HG03280 (cell line): ENCODE results near the gene NKTR.
A peak's percentile ranks its signal among the peaks of the same experiment; 100 is the strongest.
"Not testable (repeated sequence)": the region's sequence is repeated elsewhere in the genome, so short reads cannot be mapped to it uniquely, and the experiment has no call there.

Experiments used
- ATAC-seq: cut with Tn5 transposase; IDR thresholded peaks from one replicate; pipeline ENCODE4 v1.9.1; 2021; ENCODE audit warnings: mild to moderate bottlenecking, moderate library complexity; ENCODE audit not compliant: unreplicated experiment

NKTR gene

GRCh38 chr3:42593635-42594034, 6.9 kb upstream of the NKTR start:
- ATAC-seq = no peak

- no peak for ATAC-seq
Observed at GRCh38 chr3:42595682-42596081, 4.8 kb upstream of the NKTR start.

- ATAC-seq = not testable (repeated sequence)
Observed at GRCh38 chr3:42597098-42597497, 3.4 kb upstream of the NKTR start.

- peak; percentile 11 for ATAC-seq
Observed at GRCh38 chr3:42600958-42601675, 631 bp downstream of the NKTR start.

GRCh38 chr3:42601896-42602581, 1.6 kb downstream of the NKTR start:
- ATAC-seq = no peak

- ATAC-seq = no peak
Observed at GRCh38 chr3:42602961-42603360, 2.5 kb downstream of the NKTR start.

- no peak for ATAC-seq
Observed at GRCh38 chr3:42605546-42606173, 5.2 kb downstream of the NKTR start.

DNA sequence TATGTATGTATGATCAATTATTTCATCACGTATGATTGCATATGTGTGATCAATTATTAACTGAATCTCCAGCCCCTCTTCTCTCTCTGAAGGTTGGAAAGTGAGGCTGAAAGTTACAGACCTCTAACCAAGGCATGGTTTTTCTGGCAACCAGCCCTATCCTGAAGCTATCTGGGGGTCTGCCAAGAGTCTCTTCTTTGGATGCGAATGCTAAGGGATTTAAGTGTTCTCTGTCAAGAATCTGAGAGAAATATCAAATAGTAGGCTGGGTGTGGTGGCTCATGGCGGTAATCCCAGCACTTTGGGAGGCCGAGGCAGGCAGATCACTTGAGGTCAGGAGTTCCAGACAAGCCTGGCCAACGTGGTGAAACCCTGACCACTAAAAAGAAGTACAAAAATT, 8.1 kb downstream of the NKTR start:
- no peak for ATAC-seq

GRCh38 chr3:42610976-42611375, 10.5 kb downstream of the NKTR start:
- no peak for ATAC-seq

GRCh38 chr3:42612217-42612616, 11.7 kb downstream of the NKTR start:
- no peak for ATAC-seq

DNA sequence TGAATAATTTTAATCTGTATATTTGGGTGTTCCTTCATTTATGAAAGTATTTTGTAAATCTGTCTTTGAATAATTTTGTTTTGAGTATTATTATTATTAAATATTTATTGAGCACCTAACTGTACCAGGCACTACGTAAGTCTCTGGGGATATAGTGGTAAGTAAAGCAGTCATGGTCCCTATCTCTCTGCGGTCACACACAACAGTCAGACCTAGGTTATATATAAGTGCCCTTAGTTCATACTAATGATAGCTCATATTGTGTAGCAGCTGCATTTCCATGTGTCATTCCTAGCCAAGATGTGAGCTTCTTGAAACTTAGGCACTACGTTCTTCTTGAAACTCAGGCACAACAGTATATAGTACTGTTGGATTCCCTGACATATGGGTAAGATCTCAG, 12.4 kb downstream of the NKTR start:
- ATAC-seq = no peak

DNA sequence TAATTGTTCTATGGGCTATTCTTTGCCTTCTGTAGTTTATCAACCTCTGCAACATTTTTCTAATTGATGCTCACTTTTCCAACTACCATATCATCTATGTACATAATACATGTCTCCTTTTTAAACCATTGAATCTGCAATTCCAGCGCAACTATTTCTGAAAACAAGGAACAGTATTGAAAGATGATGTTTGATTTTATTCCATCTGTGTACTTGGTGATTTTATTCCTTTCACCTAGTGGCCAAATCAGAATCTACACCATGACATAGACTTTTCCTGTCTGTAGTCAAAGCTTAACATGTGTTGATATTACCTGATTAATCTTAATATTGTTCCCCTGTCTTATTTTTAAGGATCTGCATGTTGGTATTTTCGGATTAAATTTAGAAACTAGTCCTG, 13.0 kb downstream of the NKTR start:
- ATAC-seq = no peak

DNA sequence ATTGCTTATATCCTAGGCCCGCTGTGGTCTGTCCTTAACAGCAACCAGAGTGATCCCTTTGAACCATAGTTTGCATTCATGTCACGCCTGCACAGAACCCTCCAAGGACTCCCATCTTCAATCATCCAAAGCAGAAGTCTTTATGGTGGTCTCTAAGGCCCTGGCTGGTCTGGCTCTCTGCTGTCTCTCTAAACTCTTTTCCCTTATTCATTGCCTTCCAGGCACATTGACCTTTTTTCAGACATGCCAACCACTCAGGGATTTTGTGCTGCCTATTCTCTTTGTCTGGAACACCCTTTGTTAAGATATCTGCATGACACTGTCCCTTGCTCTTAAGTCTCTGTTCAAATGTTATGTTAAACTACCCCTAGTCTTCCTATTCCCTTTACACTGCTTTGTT, 31.1 kb downstream of the NKTR start:
- no peak for ATAC-seq

DNA sequence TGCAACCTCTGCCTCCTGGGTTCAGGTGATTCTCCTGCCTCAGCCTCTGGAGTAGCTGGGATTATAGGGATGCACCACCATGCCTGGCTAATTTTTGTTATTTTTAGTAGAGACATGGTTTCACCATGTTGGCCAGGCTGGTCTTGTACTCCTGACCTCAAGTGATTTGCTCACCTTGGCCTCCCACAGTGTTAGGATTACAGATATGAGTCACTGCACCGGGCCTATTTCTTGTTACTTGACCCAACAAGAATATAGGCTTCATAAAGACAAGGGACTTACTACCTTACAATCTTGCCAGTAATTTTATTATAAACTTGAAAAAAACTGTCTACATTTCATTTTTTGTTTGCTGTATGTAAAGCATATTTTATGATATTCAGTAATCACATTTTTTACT, 31.7 kb downstream of the NKTR start:
- no peak for ATAC-seq

DNA sequence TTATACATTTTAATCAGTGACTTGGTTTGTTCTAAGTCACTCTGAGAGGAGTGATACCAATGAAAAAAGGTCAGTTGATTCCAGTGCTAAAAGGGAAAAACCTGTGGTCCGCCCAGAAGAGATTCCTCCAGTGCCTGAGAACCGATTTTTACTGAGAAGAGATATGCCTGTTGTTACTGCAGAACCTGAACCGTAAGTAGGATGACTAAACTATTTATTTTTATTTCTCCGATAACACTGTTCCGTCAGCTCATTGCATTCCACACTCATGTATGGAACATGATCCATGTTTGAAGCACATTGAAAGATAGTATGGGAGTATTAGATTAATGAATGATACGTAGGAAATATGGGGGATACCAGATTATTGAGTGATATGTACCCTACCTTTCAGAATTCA, 33.1 kb downstream of the NKTR start:
- ATAC-seq = no peak

DNA sequence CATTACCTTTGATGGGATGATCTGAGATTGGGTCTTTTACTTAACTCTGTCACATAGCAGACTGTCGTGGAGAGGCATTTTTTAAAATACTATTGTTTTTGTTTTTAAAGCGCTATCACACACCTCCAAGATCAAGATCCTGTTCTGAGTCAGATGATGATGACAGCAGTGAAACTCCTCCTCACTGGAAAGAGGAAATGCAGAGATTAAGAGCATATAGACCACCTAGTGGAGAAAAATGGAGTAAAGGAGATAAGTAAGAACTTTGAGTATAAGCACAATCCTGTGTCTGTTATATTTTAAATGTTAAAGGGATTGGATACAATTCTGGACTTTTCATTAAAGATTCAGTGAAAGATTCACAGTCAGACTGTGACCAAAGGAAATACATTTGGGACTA, 34.6 kb downstream of the NKTR start:
- no peak for ATAC-seq

GRCh38 chr3:42637001-42637400, 36.5 kb downstream of the NKTR start:
- ATAC-seq = no peak

- peak; percentile 52 for ATAC-seq
Observed at GRCh38 chr3:42638339-42638842, 37.9 kb downstream of the NKTR start.

- no peak for ATAC-seq
Observed at GRCh38 chr3:42639192-42639591, 38.7 kb downstream of the NKTR start.

- ATAC-seq = no peak
Observed at GRCh38 chr3:42640129-42640528, 39.6 kb downstream of the NKTR start.

GRCh38 chr3:42640771-42641370, 40.4 kb downstream of the NKTR start:
- no peak for ATAC-seq
